ENCODE data around the gene SLC25A10. TPM values are rescaled to one million over a fixed set of nuclear protein-coding genes. Genes with fewer than 3 reads are reported as not detected.

SLC25A10 gene
- total RNA-seq, 1 donor from 2014 or later = 6.3 TPM

GRCh38 chr17:81715107-81715871, 3.2 kb downstream of the SLC25A10 start:
- ATAC-seq (no peak), DNase-seq (peak; percentile 62)
- intact Hi-C loops (cut with DNase I) = no loop called here
- no peak for TF ChIP-seq CTCF (IDR thresholded peaks at IDR 0.05)
- H3K4me3 ChIP-seq = no peak overlapping the region
- no peaks in the 10 kb centered on the region for H3K9me3 ChIP-seq
- H3K4me1 ChIP-seq = peaks cover 25% of the 10 kb centered on the region
- H3K27me3 ChIP-seq = no peaks in the 10 kb centered on the region
- H3K27ac ChIP-seq = no peak overlapping the region
- no peaks in the 10 kb centered on the region for H3K36me3 ChIP-seq

GRCh38 chr17:81715872-81716673, 4.0 kb downstream of the SLC25A10 start:
- DNase-seq (peak; percentile 57), ATAC-seq (no peak)
- no peak overlapping the region for H3K27ac ChIP-seq
- H3K9me3 ChIP-seq = no peaks in the 10 kb centered on the region
- TF ChIP-seq CTCF (IDR thresholded peaks at IDR 0.05) = no peak
- intact Hi-C loops (cut with DNase I) = no loop called here
- no peaks in the 10 kb centered on the region for H3K27me3 ChIP-seq
- H3K36me3 ChIP-seq = no peaks in the 10 kb centered on the region
- H3K4me3 ChIP-seq = no peak overlapping the region
- H3K4me1 ChIP-seq = peaks cover 18% of the 10 kb centered on the region

- ATAC-seq (no peak), DNase-seq (peak; percentile 61)
- Histone ChIP-seq H3K9me3 (no peaks in the 10 kb centered on the region), H3K4me3 (no peak overlapping the region), H3K27ac (no peak overlapping the region), H3K36me3 (no peaks in the 10 kb centered on the region), H3K27me3 (no peaks in the 10 kb centered on the region), H3K4me1 (peaks cover 13% of the 10 kb centered on the region)
- TF ChIP-seq CTCF (IDR thresholded peaks at IDR 0.05) = no peak
- intact Hi-C loops (cut with DNase I) = no loop called here
These were observed 4.6 kb downstream of the SLC25A10 start for GRCh38 chr17:81716674-81716996.

- no peak for TF ChIP-seq CTCF (IDR thresholded peaks at IDR 0.05)
- DNase-seq = peak; percentile 61
- no peak overlapping the region for H3K27ac ChIP-seq
- no peaks in the 10 kb centered on the region for H3K36me3 ChIP-seq
- H3K9me3 ChIP-seq = no peaks in the 10 kb centered on the region
- intact Hi-C loops (cut with DNase I) = no loop called here
- H3K27me3 ChIP-seq = no peaks in the 10 kb centered on the region
- no peak overlapping the region for H3K4me3 ChIP-seq
- H3K4me1 ChIP-seq = peaks cover 16% of the 10 kb centered on the region
- ATAC-seq = no peak
These were observed 5.1 kb downstream of the SLC25A10 start for GRCh38 chr17:81717049-81717765.

- H3K27ac ChIP-seq = no peak overlapping the region
- no peak for ATAC-seq
- no peaks in the 10 kb centered on the region for H3K9me3 ChIP-seq
- no peak for TF ChIP-seq CTCF (IDR thresholded peaks at IDR 0.05)
- no peak overlapping the region for H3K4me3 ChIP-seq
- no peak for DNase-seq
- H3K36me3 ChIP-seq = no peaks in the 10 kb centered on the region
- peaks cover 17% of the 10 kb centered on the region for H3K4me1 ChIP-seq
- no peaks in the 10 kb centered on the region for H3K27me3 ChIP-seq
- intact Hi-C loops (cut with DNase I) = no loop called here
These were observed 5.6 kb downstream of the SLC25A10 start for GRCh38 chr17:81717766-81718089.

Data from upper lobe of right lung (tissue), 1 donor.